T-helper 22 cell (primary cell): ENCODE results near the gene NACC2.
A peak's percentile ranks its signal among the peaks of the same experiment; 100 is the strongest.
"Not testable (repeated sequence)": the region's sequence is repeated elsewhere in the genome, so short reads cannot be mapped to it uniquely, and the experiment has no call there.

Experiments
- DNase-seq: peaks from one replicate; pipeline ENCODE4 v3.0.0-alpha.2; 2020; ENCODE audit warnings: low read depth

The NACC2 gene

GRCh38 chr9:135978642-135979546 is 116.2 kb downstream of the NACC2 start:
- peak; percentile 38 for DNase-seq

DNA sequence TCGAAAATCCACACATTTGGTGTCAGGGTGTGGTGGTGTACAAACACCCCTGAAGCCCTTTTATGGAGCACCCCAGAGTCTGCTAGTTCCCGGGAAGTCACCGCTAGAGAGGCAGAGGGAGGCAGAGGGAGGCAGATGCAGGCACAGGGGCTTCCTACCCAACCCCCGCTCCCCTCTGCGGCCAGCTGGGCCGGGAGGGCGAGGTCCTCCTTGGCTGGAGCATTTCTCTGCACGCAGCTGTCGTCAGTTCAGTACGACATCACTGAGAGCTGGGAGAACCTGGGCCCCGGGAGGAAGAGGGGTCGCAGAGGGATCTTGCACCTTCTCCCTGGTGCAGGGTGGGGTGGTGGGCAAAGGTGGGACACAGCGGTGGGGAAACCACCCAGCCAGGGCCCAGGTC is 118.1 kb downstream of the NACC2 start:
- DNase-seq = no peak

- DNase-seq = no peak
These were observed 118.6 kb downstream of the NACC2 start for GRCh38 chr9:135976531-135976930.

- no peak for DNase-seq
These were observed 119.3 kb downstream of the NACC2 start for GRCh38 chr9:135975834-135976233.

DNA sequence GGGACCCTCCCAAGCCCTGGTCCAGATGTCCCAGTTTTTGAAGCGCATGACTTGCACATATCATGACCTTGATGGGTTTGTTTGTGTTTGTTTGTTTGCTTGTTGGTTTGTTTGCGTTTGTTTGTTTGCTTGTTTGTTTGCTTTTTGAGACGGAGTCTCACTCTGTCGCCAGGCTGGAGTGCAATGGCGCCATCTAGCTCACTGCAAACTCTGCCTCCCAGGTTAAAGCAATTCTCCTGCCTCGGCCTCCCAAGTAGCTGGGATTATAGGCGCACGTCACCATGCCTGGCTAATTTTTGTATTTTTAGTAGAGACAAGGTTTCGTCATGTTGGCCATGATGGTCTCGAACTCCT is 120.9 kb downstream of the NACC2 start:
- no peak for DNase-seq

GRCh38 chr9:135973277-135974219 is 121.5 kb downstream of the NACC2 start:
- DNase-seq = no peak

GRCh38 chr9:135971892-135972291 is 123.2 kb downstream of the NACC2 start:
- no peak for DNase-seq

GRCh38 chr9:135971111-135971766 is 123.8 kb downstream of the NACC2 start:
- no peak for DNase-seq

GRCh38 chr9:135970128-135970815 is 124.8 kb downstream of the NACC2 start:
- DNase-seq = no peak

DNA sequence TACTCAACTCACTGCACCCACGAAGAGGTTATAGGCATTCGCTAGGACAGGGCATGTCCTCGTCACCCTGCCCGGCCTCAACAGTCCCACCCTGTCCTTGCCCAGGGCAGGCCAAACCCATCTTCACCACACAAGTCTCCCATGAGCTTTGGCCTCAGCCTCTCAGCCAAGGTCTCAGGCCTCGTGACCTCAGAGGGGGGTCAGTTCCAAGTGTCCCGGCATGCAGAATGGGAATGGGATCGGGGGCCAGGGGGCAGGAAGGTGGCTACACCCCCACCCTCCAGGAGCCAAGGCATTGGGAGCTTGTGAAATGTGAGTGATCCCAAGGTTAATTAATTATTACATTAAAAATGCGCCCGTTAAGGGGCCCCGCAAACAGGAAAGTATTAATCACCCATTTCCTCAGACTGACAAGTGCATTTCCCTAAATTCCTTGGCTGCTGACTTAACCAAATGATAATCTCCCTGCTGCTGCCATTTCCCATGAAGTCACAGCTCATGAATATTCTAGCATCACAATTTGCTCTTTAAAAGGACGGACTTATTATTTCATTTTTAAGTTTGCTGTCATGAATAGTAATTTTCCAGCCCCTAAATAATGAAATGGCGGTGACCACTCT is 125.9 kb downstream of the NACC2 start:
- DNase-seq = no peak

DNA sequence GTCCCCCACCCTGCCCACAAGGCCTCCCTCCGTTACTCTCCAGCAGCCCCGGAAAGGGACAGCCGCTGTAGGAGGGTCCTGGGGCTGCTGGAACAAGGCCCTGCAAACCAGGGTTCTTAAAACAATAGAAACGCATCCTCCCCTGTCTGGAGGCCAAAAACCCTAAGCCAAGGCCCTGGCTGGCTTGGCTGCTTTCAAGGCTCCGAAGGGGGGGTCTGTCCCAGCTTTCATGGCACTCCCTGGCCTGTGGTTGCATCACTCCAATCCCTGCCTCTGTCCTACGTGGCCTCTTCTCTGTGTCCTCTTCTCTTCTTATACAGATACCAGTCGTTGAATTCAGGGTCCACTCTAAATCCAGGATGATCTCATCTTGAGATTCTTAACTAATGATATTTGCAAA is 126.5 kb downstream of the NACC2 start:
- DNase-seq = no peak

DNA sequence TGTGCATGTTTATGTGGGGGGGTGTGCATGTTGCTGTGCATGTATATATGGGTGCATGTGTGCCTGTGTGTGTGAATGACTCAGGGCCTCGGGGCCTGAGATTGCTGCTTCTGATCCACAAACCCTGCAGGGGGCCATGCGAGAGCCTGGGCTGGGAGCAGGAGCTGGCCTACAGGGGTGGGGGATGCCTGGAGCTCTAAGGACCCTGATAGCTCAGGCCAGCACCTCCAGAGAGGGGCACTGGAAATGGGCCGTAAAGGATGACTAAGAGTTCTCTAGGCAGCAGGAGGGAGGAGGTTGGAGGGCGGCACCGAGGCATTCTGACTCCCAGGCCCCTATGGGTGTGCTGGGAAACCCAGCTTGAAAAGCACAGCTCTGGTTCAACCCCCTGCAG is 127.0 kb downstream of the NACC2 start:
- no peak for DNase-seq

DNA sequence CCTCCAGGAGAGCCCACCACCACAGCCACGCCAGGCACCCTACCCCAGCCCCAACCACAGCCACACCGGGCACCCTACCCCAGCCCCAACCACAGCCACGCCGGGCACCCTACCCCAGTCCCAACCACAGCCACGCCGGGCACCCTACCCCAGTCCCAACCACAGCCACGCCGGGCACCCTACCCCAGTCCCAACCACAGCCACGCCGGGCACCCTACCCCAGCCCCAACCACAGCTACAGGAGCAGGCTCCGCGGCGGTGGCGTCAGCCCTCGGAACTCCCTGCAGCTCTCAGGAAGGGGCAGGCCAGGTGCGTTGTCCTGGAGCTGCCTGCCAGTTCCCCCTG is 128.2 kb downstream of the NACC2 start:
- not testable (repeated sequence) for DNase-seq

DNA sequence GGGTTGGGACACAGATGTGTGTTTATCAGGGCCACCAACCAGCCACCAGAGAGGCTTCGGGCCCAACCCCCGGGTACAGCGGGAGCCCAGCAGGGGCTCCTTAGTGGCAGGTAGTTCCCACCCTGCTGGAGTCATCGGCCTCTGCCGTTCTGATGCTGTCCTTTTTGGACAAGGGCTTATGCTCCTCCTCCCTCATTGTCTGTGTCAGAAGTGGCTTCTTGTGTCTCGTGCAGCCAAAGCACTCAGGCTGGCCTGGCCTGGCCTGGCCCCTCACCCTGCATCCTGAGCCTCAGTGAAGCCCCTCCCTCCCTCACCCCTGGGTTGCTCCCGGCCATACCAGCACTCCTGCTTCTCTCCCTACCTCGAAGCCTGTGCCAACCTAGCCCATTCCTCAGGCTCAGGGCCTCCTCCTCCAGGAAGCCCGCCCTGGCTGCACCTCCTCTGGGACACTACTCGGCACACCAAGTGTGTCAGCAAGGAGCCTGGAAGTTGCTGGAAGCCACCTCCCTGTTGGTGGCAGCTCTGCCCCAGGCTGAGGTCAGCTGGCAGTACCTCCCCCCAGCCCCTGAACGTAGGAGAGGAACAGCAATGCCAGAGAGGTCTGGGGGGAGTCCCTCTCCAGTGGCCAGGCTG is 129.8 kb downstream of the NACC2 start:
- no peak for DNase-seq

DNA sequence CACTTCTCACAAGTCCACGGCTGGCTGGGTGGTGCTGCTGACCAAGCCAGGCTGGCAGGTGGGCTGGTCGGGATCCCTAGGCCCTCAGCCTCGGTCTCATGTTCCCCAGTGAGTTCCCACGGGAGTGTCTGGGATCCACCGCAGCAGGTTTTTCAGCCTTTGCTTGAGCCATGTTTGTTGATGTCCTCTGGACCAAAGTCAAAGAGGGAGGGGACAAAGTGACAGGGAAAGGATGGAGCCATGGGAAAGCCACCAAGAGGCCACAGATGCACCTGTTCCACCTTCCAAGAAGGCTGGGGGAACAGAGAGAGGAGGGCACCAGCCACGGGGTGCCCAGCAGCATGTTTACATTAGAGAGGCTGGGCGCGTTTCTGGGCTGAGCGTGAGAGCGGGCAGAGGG is 131.2 kb downstream of the NACC2 start:
- no peak for DNase-seq

DNA sequence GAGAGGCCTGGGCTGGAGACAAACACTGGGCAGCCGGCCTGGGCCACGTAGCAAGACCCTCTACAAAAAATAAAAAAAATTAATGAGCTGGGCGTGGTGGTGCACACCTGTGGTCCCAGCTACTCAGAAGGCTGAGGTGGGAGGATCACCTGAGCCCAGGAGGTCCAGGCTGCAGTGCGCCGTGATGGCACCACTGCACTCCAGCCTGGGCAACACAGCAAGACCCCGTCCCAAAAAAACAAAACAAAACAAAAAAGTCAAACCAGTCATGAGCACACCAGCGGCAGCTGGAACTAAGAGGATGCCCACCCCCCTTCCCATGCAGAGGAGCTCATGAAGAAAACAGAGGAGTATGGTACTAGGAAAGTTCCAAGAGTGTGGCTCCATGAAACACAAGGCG is 131.8 kb downstream of the NACC2 start:
- no peak for DNase-seq

- DNase-seq = no peak
These were observed 132.3 kb downstream of the NACC2 start for GRCh38 chr9:135962696-135963307.

- DNase-seq = no peak
These were observed 133.0 kb downstream of the NACC2 start for GRCh38 chr9:135961811-135962695.

GRCh38 chr9:135961277-135961715 is 133.8 kb downstream of the NACC2 start, which contains the start of gene UBAC1:
TSS of gene UBAC1 (minus strand) at chr9:135961373. CDS start at chr9:135961162, 211 bp downstream.
- DNase-seq = peak; percentile 90
